Epidermal melanocyte (primary cell): ENCODE results near the gene TSPAN11.

ENCODE experiments used
- DNase-seq: peaks from one replicate; pipeline ENCODE4 v3.0.0; 2011; ENCODE audit warnings: low spot score; ENCODE audit not compliant: insufficient read length

TSPAN11 gene

GRCh38 chr12:30977537-30978349, 51.2 kb downstream of the TSPAN11 start:
- DNase-seq = no peak

GRCh38 chr12:30978639-30979038, 52.1 kb downstream of the TSPAN11 start:
- DNase-seq = no peak

- DNase-seq = no peak
Measured at GRCh38 chr12:30979371-30980259, 53.1 kb downstream of the TSPAN11 start.

- DNase-seq = no peak
Measured at GRCh38 chr12:30980955-30981662, 54.6 kb downstream of the TSPAN11 start.

GRCh38 chr12:30982413-30982812, 55.9 kb downstream of the TSPAN11 start:
- no peak for DNase-seq

GRCh38 chr12:30985814-30986452, 59.4 kb downstream of the TSPAN11 start:
- DNase-seq = peak; percentile 82

- DNase-seq = no peak
Measured at GRCh38 chr12:30988086-30988485, 61.5 kb downstream of the TSPAN11 start.

GRCh38 chr12:30988646-30989286, 62.2 kb downstream of the TSPAN11 start:
- no peak for DNase-seq

GRCh38 chr12:30989754-30990153, 63.2 kb downstream of the TSPAN11 start:
- DNase-seq = no peak

- DNase-seq = no peak
Measured at GRCh38 chr12:30990316-30990715, 63.8 kb downstream of the TSPAN11 start.

- DNase-seq = no peak
Measured at GRCh38 chr12:30990776-30991175, 64.2 kb downstream of the TSPAN11 start.

GRCh38 chr12:30991466-30991865, 64.9 kb downstream of the TSPAN11 start:
- DNase-seq = no peak

- DNase-seq = no peak
Measured at GRCh38 chr12:30992381-30992780, 65.8 kb downstream of the TSPAN11 start.

- DNase-seq = no peak
Measured at GRCh38 chr12:30993766-30994165, 67.2 kb downstream of the TSPAN11 start.

GRCh38 chr12:30994274-30994673, 67.7 kb downstream of the TSPAN11 start:
- no peak for DNase-seq

- DNase-seq = no peak
Measured at GRCh38 chr12:30996255-30996654, 69.7 kb downstream of the TSPAN11 start.

GRCh38 chr12:30996752-30997151, 70.2 kb downstream of the TSPAN11 start:
- no peak for DNase-seq

GRCh38 chr12:30997685-30998440, 71.3 kb downstream of the TSPAN11 start:
- no peak for DNase-seq

- no peak for DNase-seq
Measured at GRCh38 chr12:30999011-30999410, 72.5 kb downstream of the TSPAN11 start.

- no peak for DNase-seq
Measured at GRCh38 chr12:30999723-31000122, 73.2 kb downstream of the TSPAN11 start.
